HUES64 (cell line): Measurements from ENCODE around the gene SKAP2.

Experiments
- H3K27ac ChIP-seq: 2 replicates; pipeline ENCODE4 v1.7.0; 2013; ENCODE audit warnings: low read depth, low read length, inconsistent platforms
- H3K27me3 ChIP-seq: 2 replicates; pipeline ENCODE4 v1.6.1; 2013; ENCODE audit warnings: mild to moderate bottlenecking, low read length; ENCODE audit not compliant: insufficient read depth
- H3K36me3 ChIP-seq: 2 replicates; pipeline ENCODE4 v1.6.1; 2013; ENCODE audit warnings: mild to moderate bottlenecking, low read length; ENCODE audit not compliant: insufficient read depth
- H3K4me1 ChIP-seq: 2 replicates; pipeline ENCODE4 v1.6.1; 2013; ENCODE audit warnings: mild to moderate bottlenecking, low read length, moderate library complexity; ENCODE audit not compliant: insufficient read depth
- H3K4me3 ChIP-seq: 2 replicates; pipeline ENCODE4 v1.5.1; 2013; ENCODE audit warnings: mild to moderate bottlenecking, low read length, moderate library complexity
- H3K9ac ChIP-seq: 2 replicates; pipeline ENCODE4 v1.6.1; 2013; ENCODE audit warnings: mild to moderate bottlenecking, low read depth, low read length
- H3K9me3 ChIP-seq: 2 replicates; pipeline ENCODE4 v1.6.1; 2013; ENCODE audit warnings: low read depth, low read length; ENCODE audit not compliant: insufficient read depth
- WGBS: fragments of 150-250, 120-280 bp; methylation state at CpG from one replicate; pipeline ENCODE4 v1.1.7; 2013; ENCODE audit warnings: missing lambda C conversion rate; 5-methylcytosine and 5-hydroxymethylcytosine counted together

SKAP2 gene

GRCh38 chr7:26662646-26663045 is 201.7 kb downstream of the SKAP2 start:
- H3K4me3 ChIP-seq: no peak overlapping the region
- no peaks in the 10 kb centered on the region for H3K27me3 ChIP-seq
- no peaks in the 10 kb centered on the region for H3K9me3 ChIP-seq
- H3K27ac ChIP-seq: no peak overlapping the region
- no peak overlapping the region for H3K9ac ChIP-seq
- no peaks in the 10 kb centered on the region for H3K36me3 ChIP-seq
- 94% methylated on average over 6 of the region's 6 CpGs for WGBS
- peaks cover 19% of the 10 kb centered on the region for H3K4me1 ChIP-seq

DNA sequence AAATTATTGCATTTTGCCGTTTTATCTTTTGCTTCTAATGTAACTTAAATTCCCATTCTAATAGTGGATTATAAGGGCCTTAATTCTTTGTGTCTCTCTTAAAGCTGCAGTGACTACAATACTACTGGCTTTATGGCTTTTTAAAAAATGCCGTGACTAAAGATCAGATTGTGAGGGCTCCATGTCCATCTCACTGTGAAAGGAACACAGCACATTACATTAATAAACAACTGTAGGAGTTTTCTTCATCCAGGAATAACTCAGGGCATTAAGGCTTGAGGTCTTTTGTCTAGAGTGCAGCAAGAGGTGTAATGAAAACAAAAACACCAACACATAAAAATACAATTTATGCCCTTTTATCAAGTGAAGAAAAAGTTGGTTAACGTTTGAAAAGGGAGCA is 205.3 kb downstream of the SKAP2 start:
- Histone ChIP-seq H3K27ac (peak overlapping the region; percentile 12; the same call in 1 of the 2 replicates), H3K27me3 (peaks cover 5% of the 10 kb centered on the region; the same call in 1 of the 2 replicates), H3K4me1 (peaks cover 53% of the 10 kb centered on the region), H3K9ac (no peak overlapping the region), H3K4me3 (no peak overlapping the region), H3K36me3 (no peaks in the 10 kb centered on the region), H3K9me3 (no peaks in the 10 kb centered on the region)
- 84% methylated on average over 2 of the region's 3 CpGs for WGBS

- H3K4me3 ChIP-seq: peak overlapping the region; percentile 10; the same call in 1 of the 2 replicates
- H3K9me3 ChIP-seq: no peaks in the 10 kb centered on the region
- 52% methylated on average over 6 of the region's 7 CpGs for WGBS
- H3K36me3 ChIP-seq: no peaks in the 10 kb centered on the region
- H3K27me3 ChIP-seq: peaks cover 5% of the 10 kb centered on the region; the same call in 1 of the 2 replicates
- H3K4me1 ChIP-seq: peaks cover 59% of the 10 kb centered on the region
- no peak overlapping the region for H3K9ac ChIP-seq
- peak overlapping the region; percentile 83; the same call in 1 of the 2 replicates for H3K27ac ChIP-seq
These were observed 205.9 kb downstream of the SKAP2 start for GRCh38 chr7:26658389-26659084.

DNA sequence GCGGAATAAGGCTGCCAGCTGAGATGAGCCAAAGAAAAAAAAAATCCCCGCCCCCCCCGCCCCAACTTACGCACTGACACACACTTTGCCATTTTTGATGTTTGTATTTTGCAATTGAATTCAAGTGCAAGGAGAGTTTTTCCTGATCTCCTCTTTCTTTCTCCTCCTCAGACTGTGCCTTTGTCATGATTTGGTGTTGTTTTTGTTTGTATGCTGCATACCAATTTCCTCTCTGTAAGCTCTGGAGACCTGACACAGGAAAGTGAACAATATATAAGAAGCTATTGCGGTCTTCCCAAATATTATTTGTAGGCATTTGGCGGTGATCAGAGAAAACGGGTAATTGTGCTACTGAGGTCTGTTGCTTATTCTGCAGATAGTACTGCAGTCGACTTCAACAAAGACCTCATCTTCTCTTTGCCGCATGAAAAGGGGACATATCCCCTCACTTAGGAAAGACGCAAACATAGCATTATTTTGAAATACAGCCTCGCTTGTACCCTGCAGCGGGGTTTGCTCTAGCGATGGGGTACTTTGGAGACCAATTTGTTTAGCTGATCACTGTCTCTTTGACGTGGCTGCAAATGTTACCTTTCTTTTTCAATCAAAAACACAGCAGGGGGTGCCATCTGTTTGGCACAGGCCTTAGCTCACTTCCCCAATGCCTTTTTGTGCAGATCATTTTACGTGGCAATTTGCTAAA is 206.6 kb downstream of the SKAP2 start:
- 11% methylated on average over 12 of the region's 15 CpGs for WGBS
- H3K36me3 ChIP-seq: no peaks in the 10 kb centered on the region
- peak overlapping the region; percentile 83; the same call in 1 of the 2 replicates for H3K27ac ChIP-seq
- H3K9me3 ChIP-seq: no peaks in the 10 kb centered on the region
- H3K4me1 ChIP-seq: peaks cover 65% of the 10 kb centered on the region
- peaks cover 5% of the 10 kb centered on the region; the same call in 1 of the 2 replicates for H3K27me3 ChIP-seq
- no peak overlapping the region for H3K9ac ChIP-seq
- peak overlapping the region; percentile 39 for H3K4me3 ChIP-seq

DNA sequence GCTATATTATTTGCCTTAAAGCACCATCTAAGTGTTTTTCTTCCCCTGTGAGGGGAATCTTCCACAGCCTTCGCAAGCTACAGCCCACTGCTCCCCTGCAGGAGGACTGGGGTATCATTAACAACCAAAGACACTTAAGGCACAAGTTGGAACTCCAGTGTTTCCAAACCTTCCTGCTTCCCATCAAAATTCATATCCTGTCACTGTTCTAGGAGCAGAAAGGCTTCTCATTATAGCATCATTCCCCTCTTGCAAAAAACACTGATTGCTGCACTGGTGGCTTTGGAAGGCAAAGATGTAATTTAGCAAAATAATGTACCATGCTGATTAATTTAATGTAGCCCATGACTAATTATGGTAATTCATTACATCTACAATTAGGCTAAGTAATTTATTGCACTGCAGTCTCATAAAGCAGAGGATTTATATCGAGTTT is 207.2 kb downstream of the SKAP2 start:
- no peak overlapping the region for H3K9ac ChIP-seq
- peaks cover 5% of the 10 kb centered on the region; the same call in 1 of the 2 replicates for H3K27me3 ChIP-seq
- peak overlapping the region; percentile 39 for H3K4me3 ChIP-seq
- 52% methylated on average over 2 of the region's 2 CpGs for WGBS
- peak overlapping the region; percentile 68; the same call in 1 of the 2 replicates for H3K27ac ChIP-seq
- H3K36me3 ChIP-seq: no peaks in the 10 kb centered on the region
- no peaks in the 10 kb centered on the region for H3K9me3 ChIP-seq
- H3K4me1 ChIP-seq: peaks cover 65% of the 10 kb centered on the region

DNA sequence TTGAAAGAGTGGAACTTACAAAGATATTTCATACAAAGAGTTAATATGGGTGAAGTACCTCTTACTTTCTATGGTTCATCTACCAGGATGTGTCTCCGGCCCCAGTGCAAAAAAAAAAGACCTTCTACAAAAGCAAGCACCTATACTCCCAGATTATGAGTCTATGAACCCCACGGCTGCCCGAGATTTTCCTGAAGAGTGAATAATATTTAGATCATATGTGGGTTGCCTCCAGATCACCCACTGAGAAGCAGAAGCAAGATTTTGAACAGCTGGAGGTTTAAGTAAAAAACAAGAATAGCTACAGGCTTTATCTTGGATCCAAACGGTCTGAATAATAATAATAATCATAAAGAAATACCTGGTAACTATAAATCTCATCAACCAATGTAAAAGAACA is 207.7 kb downstream of the SKAP2 start:
- 72% methylated on average over 3 of the region's 4 CpGs for WGBS
- no peak overlapping the region for H3K4me3 ChIP-seq
- peaks cover 5% of the 10 kb centered on the region; the same call in 1 of the 2 replicates for H3K27me3 ChIP-seq
- H3K9ac ChIP-seq: no peak overlapping the region
- peaks cover 65% of the 10 kb centered on the region for H3K4me1 ChIP-seq
- H3K27ac ChIP-seq: no peak overlapping the region; the same call in 1 of the 2 replicates
- no peaks in the 10 kb centered on the region for H3K36me3 ChIP-seq
- no peaks in the 10 kb centered on the region for H3K9me3 ChIP-seq

DNA sequence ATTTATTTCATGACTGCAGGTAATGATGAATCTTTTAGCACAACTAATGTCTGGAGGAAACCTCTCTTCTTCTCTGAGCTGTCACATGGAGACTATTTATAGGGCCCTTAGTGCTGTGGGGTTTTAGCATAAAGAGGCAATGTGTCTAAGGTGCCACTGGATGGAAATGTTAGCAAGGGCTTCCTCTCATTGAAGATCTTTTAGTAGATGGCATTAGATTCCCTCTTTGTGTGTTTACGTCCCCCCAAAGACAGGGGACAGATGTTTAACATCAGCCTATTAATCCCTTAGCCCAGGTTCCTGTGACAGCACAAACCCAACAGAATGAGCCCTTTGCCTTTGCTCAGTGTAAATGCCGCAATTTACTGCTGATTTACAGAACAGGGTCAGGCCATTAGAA is 208.6 kb downstream of the SKAP2 start:
- Histone ChIP-seq H3K27me3 (peaks cover 5% of the 10 kb centered on the region; the same call in 1 of the 2 replicates), H3K27ac (no peak overlapping the region), H3K9ac (no peak overlapping the region), H3K4me1 (peaks cover 65% of the 10 kb centered on the region), H3K9me3 (no peaks in the 10 kb centered on the region), H3K36me3 (no peaks in the 10 kb centered on the region), H3K4me3 (no peak overlapping the region)
- 87% methylated on average over 2 of the region's 2 CpGs for WGBS

GRCh38 chr7:26653430-26654399 is 210.7 kb downstream of the SKAP2 start:
- no peak overlapping the region for H3K9ac ChIP-seq
- H3K36me3 ChIP-seq: no peaks in the 10 kb centered on the region
- no peak overlapping the region for H3K4me3 ChIP-seq
- no peaks in the 10 kb centered on the region for H3K9me3 ChIP-seq
- H3K27ac ChIP-seq: no peak overlapping the region
- peaks cover 56% of the 10 kb centered on the region for H3K4me1 ChIP-seq
- peaks cover 5% of the 10 kb centered on the region; the same call in 1 of the 2 replicates for H3K27me3 ChIP-seq
- WGBS: 89% methylated on average over 8 of the region's 8 CpGs

- no peaks in the 10 kb centered on the region for H3K36me3 ChIP-seq
- peaks cover 5% of the 10 kb centered on the region; the same call in 1 of the 2 replicates for H3K27me3 ChIP-seq
- 94% methylated on average over 8 of the region's 8 CpGs for WGBS
- peaks cover 45% of the 10 kb centered on the region for H3K4me1 ChIP-seq
- no peaks in the 10 kb centered on the region for H3K9me3 ChIP-seq
- H3K9ac ChIP-seq: no peak overlapping the region
- no peak overlapping the region for H3K27ac ChIP-seq
- no peak overlapping the region for H3K4me3 ChIP-seq
These were observed 211.8 kb downstream of the SKAP2 start for GRCh38 chr7:26652401-26653100.

DNA sequence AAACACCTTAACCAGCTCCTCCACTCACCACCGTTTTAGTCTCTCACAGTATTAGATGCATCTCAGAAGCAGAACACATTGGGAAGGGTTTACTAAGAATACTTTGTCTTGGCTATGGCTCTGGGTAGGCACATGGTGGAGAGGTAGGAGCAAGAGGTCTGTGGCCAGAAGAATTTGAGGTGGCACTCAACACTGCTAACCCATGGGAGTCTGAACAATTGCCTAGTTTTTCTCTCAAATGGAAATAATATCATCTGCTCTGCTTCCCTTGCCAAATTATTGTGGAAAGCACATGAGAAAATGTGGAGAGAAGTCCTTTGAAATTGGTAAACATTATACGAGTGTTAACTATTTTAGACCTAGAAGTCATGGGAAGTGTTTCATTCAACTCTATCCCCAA is 214.3 kb downstream of the SKAP2 start:
- Histone ChIP-seq H3K36me3 (no peaks in the 10 kb centered on the region), H3K9me3 (no peaks in the 10 kb centered on the region), H3K27ac (no peak overlapping the region), H3K9ac (no peak overlapping the region), H3K4me1 (peaks cover 22% of the 10 kb centered on the region), H3K4me3 (no peak overlapping the region), H3K27me3 (no peaks in the 10 kb centered on the region)
- 89% methylated on average over 2 of the region's 2 CpGs for WGBS
